SJSA1 (cell line): ENCODE data around the gene ITGAX. TPM values are rescaled to one million over a fixed set of nuclear protein-coding genes. Genes with fewer than 3 reads are reported as not detected.

Experiments
- DNase-seq, 2 experiments: peaks; one replicate each; pipeline ENCODE4 v3.0.0-alpha.2; 2015 to 2020; ENCODE audit warnings: low spot score in 2 of 2, low read depth in 1 of 2
- H3K27ac ChIP-seq: fragments of 250-450 bp; sonication (Bioruptor Pico); 2 replicates; pipeline ENCODE4 v1.5.1; 2020; ENCODE audit warnings: mild to moderate bottlenecking, moderate library complexity
- H3K27me3 ChIP-seq: fragments of 250-450 bp; sonication (Bioruptor Pico); replicated peaks from 2 replicates; pipeline ENCODE4 v1.5.1; 2020; ENCODE audit warnings: mild to moderate bottlenecking, moderate library complexity
- H3K36me3 ChIP-seq: fragments of 250-450 bp; sonication (Bioruptor Pico); 2 replicates; pipeline ENCODE4 v1.5.1; 2020; ENCODE audit warnings: mild to moderate bottlenecking
- H3K4me1 ChIP-seq: fragments of 250-450 bp; sonication (Bioruptor Pico); replicated peaks from 2 replicates; pipeline ENCODE4 v1.6.1; 2021; ENCODE audit warnings: mild to moderate bottlenecking
- H3K4me3 ChIP-seq: fragments of 250-450 bp; sonication (Bioruptor Pico); 2 replicates; pipeline ENCODE4 v1.5.1; 2020; ENCODE audit warnings: mild to moderate bottlenecking
- H3K9me3 ChIP-seq: fragments of 250-450 bp; sonication (Bioruptor Pico); replicated peaks from 2 replicates; pipeline ENCODE4 v1.5.1; 2020; ENCODE audit warnings: mild to moderate bottlenecking
- total RNA-seq: library from RNA; depleted of rRNA; stranded (reverse); fragments of >200 nt; shearing (Covaris generic); gene quantifications from 2 replicates; pipeline ENCODE4 v1.2.3, GENCODE V29; 2014; rRNA removed

Gene ITGAX
- total RNA-seq, 1 experiment from 2014 or later: not detected

DNA sequence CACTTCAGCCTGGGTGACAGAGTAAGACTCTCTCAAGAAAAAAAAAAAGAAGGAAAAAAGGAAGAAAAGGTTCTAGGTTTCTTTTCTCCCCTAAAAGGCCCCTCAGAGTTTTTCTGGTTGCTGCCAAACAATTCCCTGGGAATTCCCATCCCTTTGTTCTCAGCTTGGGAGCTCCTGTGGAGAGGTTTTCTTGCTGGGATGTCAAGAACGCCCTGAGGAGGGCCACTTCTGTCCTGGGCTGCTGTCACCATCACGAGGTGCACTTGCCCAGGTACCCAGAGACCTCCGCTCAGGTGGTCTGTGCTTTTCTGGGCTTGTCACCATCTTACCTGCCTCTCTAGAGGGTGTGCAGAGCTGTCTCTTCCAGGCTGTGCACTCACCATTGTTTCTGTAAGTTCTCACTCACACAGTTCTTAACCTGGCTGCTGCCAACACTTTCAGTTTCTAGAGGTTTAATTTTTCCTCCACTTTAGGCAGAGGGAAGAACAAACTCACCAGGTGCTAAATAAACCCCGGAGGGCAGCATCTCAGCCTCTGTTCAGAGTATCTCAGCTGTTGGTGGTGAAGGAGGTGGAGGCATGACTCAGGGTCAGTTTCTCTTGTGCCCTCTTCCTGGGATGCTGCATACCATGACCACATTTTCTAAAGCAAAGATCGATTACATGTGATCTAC lies 75.5 kb downstream of the ITGAX start:
- H3K9me3 ChIP-seq: 0 out of 2 replicates have a peak, but pooled peaks cover 2% of the 10 kb centered on the region
- H3K36me3 ChIP-seq: no peaks in the 10 kb centered on the region
- H3K4me3 ChIP-seq: no peak overlapping the region
- DNase-seq: no peak
- peaks cover 5% of the 10 kb centered on the region for H3K27me3 ChIP-seq
- H3K27ac ChIP-seq: no peak overlapping the region
- no peaks in the 10 kb centered on the region; the same call in 1 of the 2 replicates for H3K4me1 ChIP-seq

Other genes with a start within 250 kb of the ITGAX start
- gene BCKDK, start 246.8 kb upstream of the ITGAX start, total RNA-seq: 19.1 and 20.8 TPM in 2 replicates
- gene KAT8, start 237.5 kb upstream of the ITGAX start, total RNA-seq: 32.3 and 45.2 TPM in 2 replicates
- gene PRSS8, start 219.4 kb upstream of the ITGAX start, total RNA-seq: not detected in 2 replicates
- gene PRSS36, start 205.1 kb upstream of the ITGAX start, total RNA-seq: 0.18 and 0.38 TPM in 2 replicates
- gene FUS, start 175.0 kb upstream of the ITGAX start, total RNA-seq: 32.0 and 37.5 TPM in 2 replicates
- 15.4 and 21.6 TPM in 2 replicates for gene PYCARD, start 152.4 kb upstream of the ITGAX start, total RNA-seq
- gene TRIM72, start 141.1 kb upstream of the ITGAX start, total RNA-seq: not detected in 2 replicates
- not detected in 2 replicates for gene PYDC1, start 138.0 kb upstream of the ITGAX start, total RNA-seq
- gene ITGAM, start 95.2 kb upstream of the ITGAX start, total RNA-seq: 0.05 TPM in 1 of 2 replicates, not detected in the other
- gene ITGAD, start 38.2 kb downstream of the ITGAX start, total RNA-seq: not detected in 2 replicates
- not detected in 2 replicates for gene COX6A2, start 73.2 kb downstream of the ITGAX start, total RNA-seq
- gene ZNF843, start 87.6 kb downstream of the ITGAX start, total RNA-seq: 0.32 TPM in 1 of 2 replicates, not detected in the other
- 9.8 and 11.6 TPM in 2 replicates for gene ARMC5, start 104.3 kb downstream of the ITGAX start, total RNA-seq
- gene TGFB1I1, start 117.0 kb downstream of the ITGAX start, total RNA-seq: 66.3 and 90.1 TPM in 2 replicates
- gene SLC5A2, start 127.9 kb downstream of the ITGAX start, total RNA-seq: not detected in 2 replicates
- 47.6 and 49.5 TPM in 2 replicates for gene RUSF1, start 153.2 kb downstream of the ITGAX start, total RNA-seq
- not detected in 2 replicates for gene AHSP, start 172.7 kb downstream of the ITGAX start, total RNA-seq